K562 (cell line): ENCODE results near the gene LMCD1. TPM values are rescaled to one million over a fixed set of nuclear protein-coding genes. Genes with fewer than 3 reads are reported as not detected.

ENCODE experiments used
- ATAC-seq: fragments of 200-7000 bp; cut with Tn5 transposase; 3 replicates; pipeline ENCODE4 v1.9.1; 2020; ENCODE audit warnings: moderate library complexity
- BruUV-seq: library from RNA; stranded (reverse); fragments of 400-500 nt; replicated peaks from 2 replicates; lab custom pipeline; 2021; lab: Mats Ljungman, UMichigan
- CTCF ChIA-PET: fragments of 300-600 bp; formaldehyde crosslinking; extraction: SDS; loops from one replicate; lab custom pipeline; 2021; ENCODE audit warnings: low intra/inter-chr PET ratio; lab: Yijun Ruan, JAX
- POLR2A ChIA-PET: fragments of 300-600, 350-650 bp; sonication (Branson Sonifier 250); formaldehyde crosslinking; extraction: SDS; loops from one replicate; lab custom pipeline; 2021; ENCODE audit warnings: antibody characterized with exemption, inconsistent platforms; lab: Yijun Ruan, JAX
- DNase-seq, 4 experiments: peaks; one replicate each; pipeline versions ENCODE4 v3.0.0 to v3.0.0-alpha.2; 2011 to 2018; ENCODE audit warnings: low spot score in 3 of 4, mixed read lengths in 3 of 4; ENCODE audit errors: extremely low read depth in 1 of 4
- FAIRE-seq: peaks from 2 replicates; lab custom pipeline; 2011; peaks lifted over from hg19 to GRCh38; lab: Jason Lieb, UNC
- H2AFZ ChIP-seq: 2 replicates; pipeline ENCODE4 v1.6.0; 2011; ENCODE audit warnings: low read depth, low read length, control low read depth, inconsistent platforms
- H3K27ac ChIP-seq: fragments of 200-600 bp; 3 replicates; pipeline ENCODE4 v1.8.0; 2011; ENCODE audit warnings: low read depth, mild to moderate bottlenecking, control low read depth, inconsistent platforms, low read length, moderate library complexity, mixed read lengths; ENCODE audit errors: extremely low read depth
- H3K27me3 ChIP-seq, 2 experiments: fragments of 300-600 bp in 1 of 2; 2 replicates in 1 of 2; 3 replicates in 1 of 2; pipeline versions ENCODE4 v1.6.0 to v1.8.0; 2011; ENCODE audit warnings: inconsistent platforms in 2 of 2, low read length in 2 of 2, mild to moderate bottlenecking in 1 of 2, mixed read lengths in 1 of 2, moderate library complexity in 1 of 2; ENCODE audit not compliant: control insufficient read depth in 2 of 2, insufficient read depth in 2 of 2
- H3K36me3 ChIP-seq: fragments of 300-600 bp; 3 replicates; pipeline ENCODE4 v1.8.0; 2011; ENCODE audit warnings: mild to moderate bottlenecking, low read length, inconsistent platforms; ENCODE audit not compliant: control insufficient read depth, insufficient read depth
- H3K4me1 ChIP-seq, 2 experiments: fragments of 200-600 bp in 1 of 2; replicated peaks in 1 of 2; 2 replicates in 1 of 2; 3 replicates in 1 of 2; pipeline versions ENCODE4 v1.5.1 to v1.8.0; 2011; ENCODE audit warnings: inconsistent platforms in 2 of 2, low read length in 2 of 2, mild to moderate bottlenecking in 1 of 2, mixed read lengths in 1 of 2, moderate library complexity in 1 of 2; ENCODE audit not compliant: control insufficient read depth in 2 of 2, insufficient read depth in 2 of 2
- H3K4me2 ChIP-seq: 2 replicates; pipeline ENCODE4 v1.6.1; 2011; ENCODE audit warnings: low read length, control low read depth, inconsistent platforms, mixed read lengths; ENCODE audit not compliant: insufficient read depth
- H3K4me3 ChIP-seq: fragments of 200-600 bp; sonication (generic), shearing (Covaris generic); 2 replicates; pipeline ENCODE4 v1.5.1; 2016; ENCODE audit warnings: control low read depth, inconsistent platforms
- H3K79me2 ChIP-seq: fragments of 200-600 bp; 3 replicates; pipeline ENCODE4 v1.8.0; 2011; ENCODE audit warnings: low read length, inconsistent platforms; ENCODE audit not compliant: control insufficient read depth, insufficient read depth
- H3K9ac ChIP-seq, 2 experiments: 2 replicates each; pipeline versions ENCODE4 v1.6.0 to v1.6.1; 2011; ENCODE audit warnings: low read depth in 2 of 2, low read length in 2 of 2, control low read depth in 1 of 2, inconsistent platforms in 1 of 2, mild to moderate bottlenecking in 1 of 2, mixed read lengths in 1 of 2; ENCODE audit not compliant: insufficient read depth in 1 of 2
- H3K9me1 ChIP-seq: one replicate; pipeline ENCODE4 v1.6.0; 2011; ENCODE audit warnings: inconsistent platforms, mild to moderate bottlenecking, low read length, moderate library complexity; ENCODE audit not compliant: control insufficient read depth, insufficient read depth
- H3K9me3 ChIP-seq: replicated peaks from 2 replicates; pipeline ENCODE4 v1.5.1; 2011; ENCODE audit warnings: low read depth, low read length, inconsistent platforms; ENCODE audit not compliant: control insufficient read depth, insufficient read depth
- H4K20me1 ChIP-seq: replicated peaks from 2 replicates; pipeline ENCODE4 v1.6.1; 2011; ENCODE audit warnings: low read length, inconsistent platforms, mixed read lengths; ENCODE audit not compliant: control insufficient read depth, insufficient read depth
- ADNP ChIP-seq: fragments of 200-800 bp; sonication (Bioruptor generic); IDR thresholded peaks from 2 replicates; pipeline ENCODE4 v1.6.1; 2016; ENCODE audit warnings: missing genetic modification characterization, missing compliant biosample characterization
- ATF1 ChIP-seq, 2 experiments: fragments of 450-650 bp in 1 of 2; IDR thresholded peaks; 2 replicates each; pipeline ENCODE4 v1.6.1; 2016; ENCODE audit warnings: missing compliant biosample characterization in 1 of 2, missing genetic modification characterization in 1 of 2
- CREB1 ChIP-seq, 2 experiments: sonication (generic) in 1 of 2; formaldehyde crosslinking in 1 of 2; IDR thresholded peaks; 2 replicates each; pipeline versions ENCODE4 v1.6.1 to v1.8.0; 2012 to 2022; ENCODE audit warnings: inconsistent platforms in 1 of 2, mild to moderate bottlenecking in 1 of 2, missing genetic modification reagents in 1 of 2, moderate library complexity in 1 of 2
- CREM ChIP-seq: IDR thresholded peaks from 2 replicates; pipeline ENCODE4 v1.6.1; 2014; ENCODE audit warnings: antibody characterized with exemption, low read depth
- EGR1 ChIP-seq: fragments of 450-650 bp; conservative IDR thresholded peaks from 2 replicates; pipeline ENCODE4 v1.6.1; 2017; ENCODE audit warnings: mild to moderate bottlenecking
- ETS2 ChIP-seq: IDR thresholded peaks from 2 replicates; pipeline ENCODE4 v1.6.1; 2016; ENCODE audit warnings: borderline replicate concordance, missing genetic modification characterization, mild to moderate bottlenecking, moderate library complexity, missing compliant biosample characterization; ENCODE audit not compliant: poor library complexity, severe bottlenecking
- HDAC6 ChIP-seq: IDR thresholded peaks from 2 replicates; pipeline ENCODE4 v1.6.1; 2012; ENCODE audit warnings: low read depth, mild to moderate bottlenecking, control low read depth, inconsistent platforms, low read length, moderate library complexity
- KLF1 ChIP-seq: fragments of 450-650 bp; IDR thresholded peaks from 2 replicates; pipeline ENCODE4 v1.6.1; 2016; ENCODE audit warnings: missing genetic modification characterization, missing compliant biosample characterization
- MEF2D ChIP-seq: conservative IDR thresholded peaks from 2 replicates; pipeline ENCODE4 v1.6.1; 2016; ENCODE audit warnings: low read depth, missing genetic modification characterization, missing compliant biosample characterization
- MIER1 ChIP-seq: fragments of 450-650 bp; IDR thresholded peaks from 2 replicates; pipeline ENCODE4 v1.6.1; 2016; ENCODE audit warnings: antibody characterized with exemption, mild to moderate bottlenecking, low read depth
- POU5F1 ChIP-seq: fragments of 150-350 bp; IDR thresholded peaks from 2 replicates; pipeline ENCODE4 v1.6.1; 2014; ENCODE audit warnings: borderline replicate concordance, low read length, low read depth, mild to moderate bottlenecking; ENCODE audit not compliant: partially characterized antibody
- SAP30 ChIP-seq: fragments of 200-600 bp; sonication (generic); IDR thresholded peaks from 2 replicates; pipeline ENCODE4 v1.6.1; 2012; ENCODE audit warnings: borderline replicate concordance, low read depth, mild to moderate bottlenecking, moderate library complexity, low read length, control low read depth, inconsistent platforms; ENCODE audit not compliant: insufficient read depth, poor library complexity, severe bottlenecking
- SETDB1 ChIP-seq: IDR thresholded peaks from one replicate; pipeline ENCODE4 v1.6.1; 2012; ENCODE audit warnings: low read length, control low read depth, inconsistent platforms
- SRSF1 ChIP-seq: fragments of 200-400 bp; formaldehyde crosslinking; IDR thresholded peaks from 2 replicates; pipeline ENCODE4 v1.6.1; 2017; ENCODE audit warnings: mild to moderate bottlenecking, low read depth, low read length, moderate library complexity
- SRSF9 ChIP-seq: fragments of 200-400 bp; formaldehyde crosslinking; IDR thresholded peaks from 2 replicates; pipeline ENCODE4 v1.6.1; 2017; ENCODE audit warnings: low read depth, low read length, borderline replicate concordance
- ZNF232 ChIP-seq: sonication (generic); formaldehyde crosslinking; IDR thresholded peaks from 2 replicates; pipeline ENCODE4 v1.8.0; 2022; ENCODE audit warnings: mild to moderate bottlenecking, missing genetic modification reagents
- ZNF695 ChIP-seq: fragments of 450-650 bp; formaldehyde crosslinking; IDR thresholded peaks from 2 replicates; pipeline ENCODE4 v1.4.0; 2020; ENCODE audit warnings: mild to moderate bottlenecking, moderate library complexity
- ZNF766 ChIP-seq: fragments of 200-800 bp; sonication (Bioruptor generic); conservative IDR thresholded peaks from 2 replicates; pipeline ENCODE4 v1.6.1; 2016; ENCODE audit warnings: missing genetic modification characterization, missing compliant biosample characterization
- ZSCAN32 ChIP-seq: fragments of 450-650 bp; formaldehyde crosslinking; IDR thresholded peaks from 2 replicates; pipeline ENCODE4 v1.4.0; 2020; ENCODE audit warnings: mild to moderate bottlenecking, moderate library complexity
- WGBS: fragments of 100-300 bp; shearing (Covaris generic); methylation state at CpG from one replicate; pipeline ENCODE4 v1.1.6; 2016; ENCODE audit warnings: low coverage, mixed read lengths; ENCODE audit not compliant: insufficient coverage; ENCODE audit errors: missing lambda C conversion rate; 5-methylcytosine and 5-hydroxymethylcytosine counted together
- in situ Hi-C: fragments of 300-500 bp; cut with MboI; formaldehyde crosslinking; loops from 4 replicates; pipeline ENCODE4 v1.15.0; 2018; ENCODE audit warnings: inconsistent platforms, mixed read lengths
- intact Hi-C: fragments of 100-400 bp; cut with micrococcal nuclease; formaldehyde crosslinking; loops from 2 replicates; pipeline ENCODE4 v1.14.2; 2022
- polyA plus RNA-seq, 8 experiments: library from polyadenylated mRNA; depleted of rRNA in 4 of 8; stranded (reverse) in 5 of 8; unstranded in 3 of 8; fragments of >200 nt; fragmentation: Nextera tagmentation in 2 of 8; fragmentation: Illumina TruSeq in 1 of 8; extraction: Ambion mirVana in 2 of 8; extraction: Trizol in 1 of 8; gene quantifications; 2 replicates each; pipeline versions ENCODE4 v1.2.1 to v1.2.3, GENCODE V29; 2011 to 2014; ENCODE audit warnings: inconsistent platforms in 1 of 8, missing spikeins in 1 of 8
- total RNA-seq, 7 experiments: library from RNA; depleted of rRNA in 6 of 7; stranded (reverse); fragments of >200 nt in 6 of 7; fragmentation: Illumina TruSeq in 2 of 7; extraction: Trizol in 2 of 7; gene quantifications; 2 replicates each; pipeline versions ENCODE4 v1.2.1 to v1.2.3, GENCODE V29; 2011 to 2021; ENCODE audit warnings: low replicate concordance in 1 of 7
- TF ChIP-seq, protein P1 (sequence below): fragments of 250-450 bp; sonication (Bioruptor Pico); IDR thresholded peaks from 2 replicates; pipeline ENCODE4 v1.5.0; 2021
- TF ChIP-seq, protein P2 (sequence below), 2 experiments: IDR thresholded peaks; 2 replicates each; pipeline ENCODE4 v1.6.1; 2012; ENCODE audit warnings: improper control_type of control experiment in 2 of 2, low read depth in 2 of 2, low read length in 2 of 2, borderline replicate concordance in 1 of 2

Gene LMCD1
- total and polyA plus RNA-seq, 9 of the 15 experiments (the other 6 are each of a cell fraction or from before 2014, with no cell fraction given), result 0.60 TPM; not detected in 8

DNA sequence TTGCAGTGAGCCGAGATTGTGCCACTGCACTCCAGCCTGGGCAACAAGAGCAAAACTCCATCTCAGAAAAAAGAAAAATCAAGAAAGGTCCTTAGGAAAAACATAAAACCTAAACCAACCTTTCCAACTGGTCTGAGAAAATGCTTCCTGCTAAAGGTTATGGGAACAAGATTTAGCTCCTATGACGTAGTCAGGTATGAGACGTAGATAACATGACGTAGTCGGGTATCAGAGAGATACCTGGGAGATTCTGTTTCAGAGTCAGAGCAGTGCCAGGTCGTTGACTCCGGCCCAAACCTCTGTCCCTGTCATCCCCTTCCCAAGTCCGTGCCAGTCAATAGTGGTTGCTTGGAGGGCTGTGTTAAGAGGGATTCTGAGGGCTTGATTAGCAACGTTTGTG is 39.9 kb downstream of the LMCD1 start:
- no peaks in the 10 kb centered on the region for H3K79me2 ChIP-seq
- H3K9me1 ChIP-seq, result no peaks in the 10 kb centered on the region
- FAIRE-seq (no peak), ATAC-seq (no peak), DNase-seq (no peak)
- H2AFZ ChIP-seq, result no peak overlapping the region
- under 1% methylated on average over 9 of the region's 9 CpGs for WGBS
- intact Hi-C loops (no loop called here), in situ Hi-C loops (no loop called here)
- no TSS peak for BruUV-seq
- H3K36me3 ChIP-seq, result no peaks in the 10 kb centered on the region
- H3K4me3 ChIP-seq, result no peak overlapping the region
- H3K27ac ChIP-seq, result no peak overlapping the region
- no peaks in the 10 kb centered on the region for H4K20me1 ChIP-seq
- no peak overlapping the region for H3K4me2 ChIP-seq
- H3K27me3 ChIP-seq, result peaks cover 2 to 21% of the 10 kb centered on the region in 2 experiments; a peak in 3 of 5 replicates
- ChIA-PET POLR2A (no interaction called here), CTCF (no interaction called here)
- H3K4me1 ChIP-seq, result no peaks in the 10 kb centered on the region
- TF ChIP-seq ZNF232 (no peak), SETDB1 (no peak), SRSF9 (no peak), ADNP (tag) (no peak), MEF2D (tag) (no peak), MIER1 (no peak), CREM (peak; percentile 61; the same call in 1 of the 2 replicates), KLF1 (tag) (no peak), SRSF1 (no peak), ZNF766 (CRISPR knock-in tag) (no peak), EGR1 (no peak), SAP30 (no peak), ATF1 (CRISPR knock-in tag; IDR thresholded peaks at IDR 0.05) (no peak), ATF1 (tag; IDR thresholded peaks at IDR 0.05) (peak; percentile 75), ETS2 (tag) (no peak), CREB1 (IDR thresholded peaks at IDR 0.05) (peak; percentile 57; the same call in 1 of the 2 replicates), CREB1 (CRISPR knock-in tag; IDR thresholded peaks at IDR 0.05) (peak; percentile 37; the same call in 1 of the 2 replicates), HDAC6 (no peak), ZNF695 (CRISPR knock-in tag) (no peak), ZSCAN32 (CRISPR knock-in tag) (no peak), POU5F1 (no peak)
- TF ChIP-seq, protein P1, sequence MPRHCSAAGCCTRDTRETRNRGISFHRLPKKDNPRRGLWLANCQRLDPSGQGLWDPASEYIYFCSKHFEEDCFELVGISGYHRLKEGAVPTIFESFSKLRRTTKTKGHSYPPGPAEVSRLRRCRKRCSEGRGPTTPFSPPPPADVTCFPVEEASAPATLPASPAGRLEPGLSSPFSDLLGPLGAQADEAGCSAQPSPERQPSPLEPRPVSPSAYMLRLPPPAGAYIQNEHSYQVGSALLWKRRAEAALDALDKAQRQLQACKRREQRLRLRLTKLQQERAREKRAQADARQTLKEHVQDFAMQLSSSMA, result no peak
- TF ChIP-seq, protein P2, sequence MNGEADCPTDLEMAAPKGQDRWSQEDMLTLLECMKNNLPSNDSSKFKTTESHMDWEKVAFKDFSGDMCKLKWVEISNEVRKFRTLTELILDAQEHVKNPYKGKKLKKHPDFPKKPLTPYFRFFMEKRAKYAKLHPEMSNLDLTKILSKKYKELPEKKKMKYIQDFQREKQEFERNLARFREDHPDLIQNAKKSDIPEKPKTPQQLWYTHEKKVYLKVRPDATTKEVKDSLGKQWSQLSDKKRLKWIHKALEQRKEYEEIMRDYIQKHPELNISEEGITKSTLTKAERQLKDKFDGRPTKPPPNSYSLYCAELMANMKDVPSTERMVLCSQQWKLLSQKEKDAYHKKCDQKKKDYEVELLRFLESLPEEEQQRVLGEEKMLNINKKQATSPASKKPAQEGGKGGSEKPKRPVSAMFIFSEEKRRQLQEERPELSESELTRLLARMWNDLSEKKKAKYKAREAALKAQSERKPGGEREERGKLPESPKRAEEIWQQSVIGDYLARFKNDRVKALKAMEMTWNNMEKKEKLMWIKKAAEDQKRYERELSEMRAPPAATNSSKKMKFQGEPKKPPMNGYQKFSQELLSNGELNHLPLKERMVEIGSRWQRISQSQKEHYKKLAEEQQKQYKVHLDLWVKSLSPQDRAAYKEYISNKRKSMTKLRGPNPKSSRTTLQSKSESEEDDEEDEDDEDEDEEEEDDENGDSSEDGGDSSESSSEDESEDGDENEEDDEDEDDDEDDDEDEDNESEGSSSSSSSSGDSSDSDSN (IDR thresholded peaks at IDR 0.05; ENCODE audit: borderline replicate concordance in 1 of 2, low read depth in 2 of 2, low read length in 2 of 2), result no peak
- no peaks in the 10 kb centered on the region for H3K9me3 ChIP-seq
- H3K9ac ChIP-seq, result no peak overlapping the region
